Heart left ventricle (tissue), 13 donors: ENCODE data around the gene CLEC2L.

Experiments
- CTCF ChIP-seq, 12 donors: fragments of 200-600 bp; sonication (generic) in 4 of 12; IDR thresholded peaks; one replicate each; pipeline versions ENCODE4 v1.5.0 to v1.8.0; 2018 to 2022; ENCODE audit warnings: antibody characterized with exemption in 12 of 12, mild to moderate bottlenecking in 5 of 12
- POLR2A ChIP-seq, 2 donors: fragments of 450-650 bp; IDR thresholded peaks; one replicate each; pipeline ENCODE4 v1.6.1; 2017; ENCODE audit warnings: antibody characterized with exemption in 2 of 2, mild to moderate bottlenecking in 2 of 2, moderate library complexity in 2 of 2
- donor health status: ischemic (EF 13 %, LVEDD 7.1; RV severe dilation, severe dysfunction).
- donor health status: DM: no; HTN: yes; CAD: no.
- donor health status: DM: no; HTN: no; CAD: no.
- donor health status: ischemic (EF 25% LVEDD 6.9; RV normal size, moderate dysfunction).
- donor health status: ischemic (EF 25% LVEDD 5.7; RV mildly dilated, moderate dysfunction).
- donor health status: ischemic (EF 35%, LVEDD 5.7; RV mildly dilated, moderate dysfunction).
- donor health status: nonischemic (EF 11% LVEDD 7.7; RV severe dilation, severe dysfunction).
- donor health status: DM: yes; HTN: yes; CAD: no.
- donor health status: PGD.
- donor health status: ischemic (EF 29% LVEDD 5.4; RV normal size, mild dysfunction).
- donor health status: nonischemic (EF 23%, LVEDD 6.1; RV moderate dilation, normal function).

DNA sequence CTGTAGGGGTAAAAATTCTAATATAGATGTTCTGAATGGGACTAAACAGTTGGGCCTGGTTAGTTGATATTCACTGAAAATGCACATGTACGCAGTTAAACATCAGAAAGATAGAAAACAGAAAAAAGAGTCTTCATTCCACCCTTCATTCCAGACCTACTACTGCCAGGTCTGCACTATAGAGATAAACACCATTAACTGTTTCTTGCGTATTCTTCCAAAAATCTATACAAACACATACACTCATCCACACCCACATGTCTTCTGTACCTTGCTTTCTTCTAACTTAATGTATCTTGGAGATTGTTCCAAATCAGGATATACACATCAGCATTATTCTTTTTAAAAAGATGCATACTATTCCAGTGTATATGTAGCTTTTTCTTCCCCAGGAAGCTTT, 13.9 kb upstream of the CLEC2L start:
- TF ChIP-seq POLR2A (IDR thresholded peaks at IDR 0.05) (no peak), CTCF (IDR thresholded peaks at IDR 0.05) (no peak)
